Chondrocyte (in vitro differentiated cells): Measurements from ENCODE around the gene ASTN1. TPM values are rescaled to one million over a fixed set of nuclear protein-coding genes. Genes with fewer than 3 reads are reported as not detected.
A peak's percentile ranks its signal among the peaks of the same experiment; 100 is the strongest.

Experiments
- DNase-seq: peaks from one replicate; pipeline ENCODE4 v3.0.0; 2021; ENCODE audit warnings: mixed read lengths, low spot score
- H3K27ac Mint-ChIP-seq: one replicate; pipeline ENCODE4 v1.8.0; 2021; ENCODE audit warnings: mild to moderate bottlenecking, moderate library complexity, mixed read lengths; ENCODE audit not compliant: unreplicated experiment
- H3K27me3 Mint-ChIP-seq: 2 replicates; pipeline ENCODE4 v1.8.0; 2021; ENCODE audit warnings: low read depth, mixed read lengths
- H3K36me3 Mint-ChIP-seq: 2 replicates; pipeline ENCODE4 v1.8.0; 2021; ENCODE audit warnings: low read depth, mixed read lengths
- H3K4me1 Mint-ChIP-seq: 2 replicates; pipeline ENCODE4 v1.8.0; 2021; ENCODE audit warnings: low read depth, mild to moderate bottlenecking, mixed read lengths
- H3K4me3 Mint-ChIP-seq: one replicate; pipeline ENCODE4 v1.8.0; 2021; ENCODE audit warnings: mild to moderate bottlenecking, moderate library complexity, mixed read lengths; ENCODE audit not compliant: unreplicated experiment
- H3K9me3 Mint-ChIP-seq: 2 replicates; pipeline ENCODE4 v1.8.0; 2021; ENCODE audit warnings: low read depth, mixed read lengths
- total RNA-seq: library from RNA; stranded (reverse); gene quantifications from 3 replicates; pipeline ENCODE4 v1.2.1, GENCODE V29; 2021
- TF ChIP-seq, protein P1 (sequence below): fragments of 200-600 bp; sonication (generic); IDR thresholded peaks from 2 replicates; pipeline ENCODE4 v1.5.0; 2021; ENCODE audit warnings: antibody characterized with exemption, mild to moderate bottlenecking, moderate library complexity

Gene ASTN1
- total RNA-seq, 1 donor from 2014 or later = not detected

DNA sequence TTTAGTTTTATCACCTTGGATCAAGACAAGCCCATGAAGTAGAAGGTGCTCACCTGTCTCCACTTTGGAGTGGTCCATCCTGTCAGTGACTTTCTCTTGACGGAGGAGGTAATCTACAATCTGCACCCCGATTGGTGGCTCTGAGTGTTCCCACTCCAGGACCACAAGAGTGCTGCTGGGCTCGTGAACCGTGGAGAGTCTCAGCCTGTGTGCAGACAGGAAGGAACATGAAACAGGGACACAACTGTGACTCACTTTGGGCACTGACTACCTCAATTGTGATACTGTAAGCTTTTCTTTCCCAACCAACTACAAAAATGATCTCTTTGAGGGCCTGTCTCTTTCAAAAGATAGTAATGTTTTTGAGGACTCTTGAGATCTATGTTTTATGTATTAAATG lies 280.2 kb downstream of the ASTN1 start:
- no peak overlapping the region for H3K4me3 Mint-ChIP-seq
- TF ChIP-seq, protein P1, sequence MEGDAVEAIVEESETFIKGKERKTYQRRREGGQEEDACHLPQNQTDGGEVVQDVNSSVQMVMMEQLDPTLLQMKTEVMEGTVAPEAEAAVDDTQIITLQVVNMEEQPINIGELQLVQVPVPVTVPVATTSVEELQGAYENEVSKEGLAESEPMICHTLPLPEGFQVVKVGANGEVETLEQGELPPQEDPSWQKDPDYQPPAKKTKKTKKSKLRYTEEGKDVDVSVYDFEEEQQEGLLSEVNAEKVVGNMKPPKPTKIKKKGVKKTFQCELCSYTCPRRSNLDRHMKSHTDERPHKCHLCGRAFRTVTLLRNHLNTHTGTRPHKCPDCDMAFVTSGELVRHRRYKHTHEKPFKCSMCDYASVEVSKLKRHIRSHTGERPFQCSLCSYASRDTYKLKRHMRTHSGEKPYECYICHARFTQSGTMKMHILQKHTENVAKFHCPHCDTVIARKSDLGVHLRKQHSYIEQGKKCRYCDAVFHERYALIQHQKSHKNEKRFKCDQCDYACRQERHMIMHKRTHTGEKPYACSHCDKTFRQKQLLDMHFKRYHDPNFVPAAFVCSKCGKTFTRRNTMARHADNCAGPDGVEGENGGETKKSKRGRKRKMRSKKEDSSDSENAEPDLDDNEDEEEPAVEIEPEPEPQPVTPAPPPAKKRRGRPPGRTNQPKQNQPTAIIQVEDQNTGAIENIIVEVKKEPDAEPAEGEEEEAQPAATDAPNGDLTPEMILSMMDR = no peak
- DNase-seq = no peak

DNA sequence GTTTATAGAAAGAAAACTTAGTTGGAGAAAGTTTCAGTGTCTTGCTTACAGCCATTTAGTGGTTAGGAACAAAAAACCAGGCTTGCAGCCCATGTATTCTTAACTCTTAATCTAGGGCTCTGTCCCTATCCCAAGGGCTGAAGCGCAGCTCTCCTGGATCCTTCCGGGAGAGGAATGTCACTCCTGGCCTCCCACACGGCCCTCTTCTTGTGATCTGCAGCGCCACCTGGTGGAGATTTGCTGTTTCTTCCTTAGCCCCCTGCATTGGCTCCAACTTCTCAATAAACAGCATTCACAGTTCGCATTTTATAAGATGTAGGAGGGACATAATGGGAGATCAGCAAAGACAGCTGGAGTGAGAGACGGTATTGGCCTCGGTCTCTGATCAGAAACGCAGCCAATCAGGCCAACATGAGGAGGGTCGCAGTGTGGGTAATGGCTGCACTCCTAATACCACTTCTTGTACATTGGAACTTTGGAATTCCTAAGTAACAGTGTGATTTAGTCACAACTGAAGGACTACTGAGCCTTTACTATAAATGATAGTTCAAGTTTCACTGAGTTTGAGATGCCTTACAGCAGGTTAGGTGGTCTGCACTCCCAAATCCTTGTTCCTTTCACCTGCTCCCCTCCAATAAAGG lies 283.4 kb downstream of the ASTN1 start:
- no peaks in the 10 kb centered on the region for H3K36me3 Mint-ChIP-seq
- no peak overlapping the region for H3K27ac Mint-ChIP-seq
- peaks cover 22% of the 10 kb centered on the region for H3K27me3 Mint-ChIP-seq
- no peak for DNase-seq
- TF ChIP-seq, protein P1 = peak; percentile 87
- no peak overlapping the region for H3K4me3 Mint-ChIP-seq
- no peaks in the 10 kb centered on the region for H3K4me1 Mint-ChIP-seq
- H3K9me3 Mint-ChIP-seq = no peaks in the 10 kb centered on the region

More for the DNA sequence above, 280.2 kb downstream of the ASTN1 start:
- no peaks in the 10 kb centered on the region for H3K9me3 Mint-ChIP-seq
- peaks cover 23% of the 10 kb centered on the region for H3K27me3 Mint-ChIP-seq
- H3K4me1 Mint-ChIP-seq = no peaks in the 10 kb centered on the region
- no peak overlapping the region for H3K27ac Mint-ChIP-seq
- H3K36me3 Mint-ChIP-seq = no peaks in the 10 kb centered on the region

DNA sequence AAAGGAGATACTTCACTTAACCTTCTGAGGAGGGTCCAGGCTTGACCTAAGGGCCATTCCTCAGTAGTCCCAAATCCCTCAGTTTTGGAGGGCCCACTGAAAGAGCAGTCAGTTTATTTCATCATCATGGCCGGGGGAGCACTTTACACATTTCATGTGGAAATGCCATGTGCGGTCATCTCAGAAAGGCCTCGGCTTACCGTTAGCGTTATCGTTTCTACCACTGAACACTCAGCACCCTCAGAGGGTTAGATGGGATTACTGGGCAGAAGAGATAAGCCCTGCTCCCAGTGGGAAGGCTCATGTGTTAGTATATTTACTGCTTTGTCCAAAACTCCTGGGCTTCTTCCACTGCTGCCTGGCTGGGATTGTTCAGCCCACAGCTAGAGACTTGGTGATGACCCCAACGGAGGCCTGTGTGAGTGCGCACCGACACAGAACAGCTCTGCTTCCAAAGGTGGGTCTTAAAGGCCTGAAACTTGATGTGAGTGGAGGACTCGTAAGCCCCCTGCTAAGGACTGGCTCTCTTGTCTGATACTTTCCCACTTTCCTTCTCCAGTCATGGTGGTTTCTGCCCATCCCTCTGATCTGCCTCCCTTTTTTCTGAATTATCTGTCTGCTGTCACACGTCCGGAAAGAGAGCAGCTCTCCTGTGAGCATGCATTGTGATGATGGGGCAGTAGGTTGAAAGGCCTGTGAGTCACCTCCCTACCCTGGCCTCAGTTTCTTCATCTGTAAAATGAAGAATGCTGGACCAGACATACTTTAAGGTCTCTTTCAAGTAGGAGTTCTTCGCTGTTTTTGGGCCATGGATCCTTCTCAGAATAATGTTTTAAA lies 284.5 kb downstream of the ASTN1 start:
- H3K27me3 Mint-ChIP-seq = peaks cover 17% of the 10 kb centered on the region
- no peaks in the 10 kb centered on the region for H3K4me1 Mint-ChIP-seq
- TF ChIP-seq, protein P1 = no peak
- H3K9me3 Mint-ChIP-seq = no peaks in the 10 kb centered on the region
- H3K4me3 Mint-ChIP-seq = no peak overlapping the region
- no peak for DNase-seq
- H3K36me3 Mint-ChIP-seq = no peaks in the 10 kb centered on the region
- no peak overlapping the region for H3K27ac Mint-ChIP-seq

DNA sequence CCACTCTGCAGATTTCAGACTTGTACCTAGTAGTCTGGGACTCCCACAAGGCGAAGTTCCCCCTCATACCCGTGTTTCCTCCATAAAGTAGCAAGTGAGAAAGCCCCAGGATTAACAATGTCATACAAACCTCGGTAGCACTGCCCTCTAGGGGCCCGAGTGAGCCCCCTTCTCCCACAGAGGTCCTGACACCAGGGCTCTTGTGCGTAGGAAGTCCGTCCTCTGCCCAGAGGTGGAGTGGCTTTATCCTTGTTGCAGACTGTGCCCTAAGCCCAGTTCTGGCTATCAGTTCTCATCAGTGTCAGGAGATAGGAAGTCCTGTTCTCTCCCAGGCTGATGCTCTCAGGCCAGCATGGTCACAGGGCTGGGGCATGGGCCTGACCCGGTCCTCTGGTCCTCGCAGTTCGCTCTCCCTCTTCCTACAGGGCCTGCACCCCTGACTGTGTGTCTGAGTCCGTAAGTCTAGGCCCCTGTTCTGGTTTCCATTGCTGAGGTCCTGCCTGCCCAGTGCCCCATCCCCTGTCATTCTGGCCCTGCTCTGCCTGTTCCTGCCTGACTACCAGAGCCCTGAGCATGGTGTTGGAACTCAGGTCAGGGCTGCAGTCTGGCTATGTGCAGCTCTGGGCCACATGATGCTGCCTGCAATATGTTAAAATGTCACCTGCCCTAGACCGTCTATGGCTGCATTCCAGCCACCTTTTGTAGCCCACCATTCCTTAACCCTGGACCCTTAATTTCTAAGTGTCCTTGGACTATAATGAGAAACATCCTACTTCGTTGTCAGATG lies 285.6 kb downstream of the ASTN1 start:
- peaks cover 18% of the 10 kb centered on the region for H3K27me3 Mint-ChIP-seq
- H3K27ac Mint-ChIP-seq = no peak overlapping the region
- no peaks in the 10 kb centered on the region for H3K9me3 Mint-ChIP-seq
- no peaks in the 10 kb centered on the region for H3K36me3 Mint-ChIP-seq
- H3K4me1 Mint-ChIP-seq = no peaks in the 10 kb centered on the region
- no peak for DNase-seq
- no peak overlapping the region for H3K4me3 Mint-ChIP-seq
- TF ChIP-seq, protein P1 = no peak

DNA sequence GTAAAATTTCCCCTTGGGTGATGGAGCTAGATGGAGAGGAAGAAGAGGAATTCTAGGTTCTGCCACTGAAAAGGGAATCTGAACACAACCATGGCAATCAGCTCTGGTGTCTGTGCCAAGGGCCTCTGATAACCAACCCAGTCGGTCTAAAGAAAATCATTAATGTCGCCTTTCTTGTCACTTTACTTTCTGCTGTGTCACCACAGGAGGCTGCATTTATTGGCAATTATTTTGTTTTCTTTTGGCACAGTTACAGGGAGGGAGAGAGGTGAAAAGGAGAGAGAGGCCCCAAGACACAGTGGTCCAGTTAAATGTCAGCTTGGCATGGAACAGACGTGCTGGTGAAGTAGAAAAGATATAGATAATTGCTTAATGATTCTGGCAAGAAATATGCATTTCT lies 287.0 kb downstream of the ASTN1 start:
- DNase-seq = no peak
- Mint-ChIP-seq H3K4me3 (no peak overlapping the region), H3K9me3 (no peaks in the 10 kb centered on the region), H3K27me3 (peaks cover 17% of the 10 kb centered on the region), H3K4me1 (no peaks in the 10 kb centered on the region), H3K36me3 (no peaks in the 10 kb centered on the region), H3K27ac (no peak overlapping the region)
- TF ChIP-seq, protein P1 = no peak
